Calu3 (cell line): ENCODE results near the gene DUSP7. TPM values are rescaled to one million over a fixed set of nuclear protein-coding genes. Genes with fewer than 3 reads are reported as not detected.

Experiments used
- BruUV-seq: library from RNA; stranded (reverse); fragments of 400-500 nt; replicated peaks from 2 replicates; lab custom pipeline; 2021; lab: Mats Ljungman, UMichigan
- CTCF ChIA-PET: fragments of 300-600 bp; sonication (Branson Sonifier 250); formaldehyde crosslinking; loops from one replicate; lab custom pipeline; 2022; ENCODE audit warnings: antibody characterized with exemption; lab: Charles Lee
- DNase-seq: peaks from one replicate; pipeline ENCODE4 v3.0.0; 2022
- H3K27ac Mint-ChIP-seq: one replicate; pipeline ENCODE4 v1.8.0; 2022; ENCODE audit warnings: mixed read lengths; ENCODE audit not compliant: unreplicated experiment
- H3K27me3 Mint-ChIP-seq: one replicate; pipeline ENCODE4 v1.8.0; 2022; ENCODE audit warnings: mixed read lengths; ENCODE audit not compliant: unreplicated experiment
- H3K36me3 Mint-ChIP-seq: one replicate; pipeline ENCODE4 v1.8.0; 2022; ENCODE audit warnings: mild to moderate bottlenecking, moderate library complexity, mixed read lengths; ENCODE audit not compliant: insufficient read depth, unreplicated experiment
- H3K4me1 Mint-ChIP-seq: one replicate; pipeline ENCODE4 v1.8.0; 2022; ENCODE audit warnings: mild to moderate bottlenecking, low read depth, mixed read lengths; ENCODE audit not compliant: unreplicated experiment
- H3K4me3 Mint-ChIP-seq: one replicate; pipeline ENCODE4 v1.8.0; 2022; ENCODE audit warnings: mild to moderate bottlenecking, low read depth, moderate library complexity, mixed read lengths; ENCODE audit not compliant: unreplicated experiment
- H3K9me3 Mint-ChIP-seq: one replicate; pipeline ENCODE4 v1.8.0; 2022; ENCODE audit warnings: low read depth, mixed read lengths; ENCODE audit not compliant: unreplicated experiment
- CTCF ChIP-seq: fragments of 200-600 bp; IDR thresholded peaks from one replicate; pipeline ENCODE4 v1.8.0; 2022; ENCODE audit warnings: antibody characterized with exemption; ENCODE audit not compliant: unreplicated experiment
- intact Hi-C: fragments of 100-400 bp; cut with micrococcal nuclease; formaldehyde crosslinking; loops from one replicate; pipeline ENCODE4 v1.10.0; 2022; ENCODE audit not compliant: unreplicated experiment
- total RNA-seq: library from RNA; stranded (reverse); gene quantifications from 2 replicates; pipeline ENCODE4 v1.2.3, GENCODE V29; 2022

DUSP7 gene
- total RNA-seq, 1 experiment from 2014 or later = 7.7 TPM

GRCh38 chr3:52017586-52017985 lies 38.8 kb downstream of the DUSP7 start:
- TF ChIP-seq CTCF = no peak
- Mint-ChIP-seq H3K27me3 (no peaks in the 10 kb centered on the region), H3K9me3 (no peaks in the 10 kb centered on the region), H3K27ac (no peak overlapping the region), H3K36me3 (no peaks in the 10 kb centered on the region), H3K4me3 (no peak overlapping the region), H3K4me1 (no peaks in the 10 kb centered on the region)
- no peak for DNase-seq
- no TSS peak for BruUV-seq
- intact Hi-C loops = no loop called here
- CTCF ChIA-PET = no interaction called here

GRCh38 chr3:52015438-52016228 lies 40.7 kb downstream of the DUSP7 start:
- DNase-seq = no peak
- intact Hi-C loops = no loop called here
- Mint-ChIP-seq H3K9me3 (no peaks in the 10 kb centered on the region), H3K27ac (no peak overlapping the region), H3K27me3 (peaks cover 3% of the 10 kb centered on the region), H3K4me1 (no peaks in the 10 kb centered on the region), H3K4me3 (no peak overlapping the region), H3K36me3 (no peaks in the 10 kb centered on the region)
- CTCF ChIA-PET = interaction anchor here (1.0 kb wide), 1 partner anchor 10 kb away, joined by 5 read pairs; no protein-coding TSS in a partner anchor
- no peak for TF ChIP-seq CTCF
- no TSS peak for BruUV-seq

GRCh38 chr3:52014613-52015012 lies 41.8 kb downstream of the DUSP7 start:
- CTCF ChIA-PET = no interaction called here
- Mint-ChIP-seq H3K36me3 (no peaks in the 10 kb centered on the region), H3K27me3 (peaks cover 8% of the 10 kb centered on the region)

More at GRCh38 chr3:52014613-52015012, 41.8 kb downstream of the DUSP7 start:
- Mint-ChIP-seq H3K9me3 (no peaks in the 10 kb centered on the region), H3K27ac (no peak overlapping the region), H3K4me1 (no peaks in the 10 kb centered on the region), H3K4me3 (no peak overlapping the region)
- intact Hi-C loops = no loop called here
- no TSS peak for BruUV-seq
- no peak for DNase-seq
- TF ChIP-seq CTCF = no peak
